Thyroid gland (tissue), 4 donors: ENCODE measurements around the gene FBXO45.

ENCODE experiments used
- CTCF ChIP-seq, 6 experiments: fragments of 200-600 bp in 3 of 6; fragments of 450-650 bp in 3 of 6; sonication (generic) in 3 of 6; IDR thresholded peaks; one replicate each; pipeline ENCODE4 v1.5.1; 2016 to 2019; ENCODE audit warnings: antibody characterized with exemption in 6 of 6, mild to moderate bottlenecking in 2 of 6, inconsistent platforms in 1 of 6, moderate library complexity in 1 of 6
- POLR2A ChIP-seq, 2 donors: fragments of 450-650 bp; IDR thresholded peaks; one replicate each; pipeline ENCODE4 v1.6.1; 2017; ENCODE audit warnings: antibody characterized with exemption in 2 of 2, mild to moderate bottlenecking in 2 of 2, moderate library complexity in 1 of 2

GRCh38 chr3:196621611-196622010 lies 53.2 kb downstream of the FBXO45 start:
- TF ChIP-seq POLR2A (IDR thresholded peaks at IDR 0.05): no peak
- TF ChIP-seq CTCF (IDR thresholded peaks at IDR 0.05): no peak
